ACC112 (cell line): Measurements from ENCODE around the gene CENPQ.
A peak's percentile ranks its signal among the peaks of the same experiment; 100 is the strongest.

ENCODE experiments used
- H2AFZ ChIP-seq: fragments of 200-600 bp; sonication (generic); one replicate; pipeline ENCODE4 v1.6.0; 2017; ENCODE audit warnings: antibody characterized with exemption, low read length; ENCODE audit not compliant: unreplicated experiment
- H3K27ac ChIP-seq: fragments of 200-600 bp; sonication (generic); 2 replicates; pipeline ENCODE4 v1.5.1; 2014; ENCODE audit warnings: low read depth, mild to moderate bottlenecking, antibody characterized with exemption, low read length, moderate library complexity
- H3K27me3 ChIP-seq: fragments of 200-600 bp; sonication (generic); 2 replicates; pipeline ENCODE4 v1.6.1; 2014; ENCODE audit warnings: mild to moderate bottlenecking, antibody characterized with exemption, low read length, moderate library complexity, mixed read lengths; ENCODE audit not compliant: insufficient read depth
- H3K36me3 ChIP-seq: fragments of 200-600 bp; sonication (generic); 2 replicates; pipeline ENCODE4 v1.6.1; 2016; ENCODE audit warnings: mild to moderate bottlenecking, antibody characterized with exemption, low read length, moderate library complexity, mixed read lengths; ENCODE audit not compliant: insufficient read depth
- H3K4me1 ChIP-seq: fragments of 200-600 bp; sonication (generic); one replicate; pipeline ENCODE4 v1.6.1; 2016; ENCODE audit warnings: low read length, mixed read lengths; ENCODE audit not compliant: insufficient read depth, unreplicated experiment, control insufficient read depth
- H3K4me3 ChIP-seq: fragments of 200-600 bp; sonication (generic); 2 replicates; pipeline ENCODE4 v1.5.1; 2014; ENCODE audit warnings: mild to moderate bottlenecking, low read depth, low read length
- H3K79me2 ChIP-seq: fragments of 200-600 bp; sonication (generic); one replicate; pipeline ENCODE4 v1.6.0; 2016; ENCODE audit warnings: low read length; ENCODE audit not compliant: control insufficient read depth, unreplicated experiment, insufficient read depth

CENPQ gene

GRCh38 chr6:49462927-49463611 lies at the start of gene CENPQ, which contains the start of gene MMUT:
Gene CENPQ (plus strand): TSS chr6:49463370. CDS start chr6:49470177, 6,807 bp downstream.
Gene MMUT (minus strand): TSS chr6:49463253. CDS start chr6:49459466, 3,787 bp downstream.
- Histone ChIP-seq H2AFZ (peak within 1 kb of the TSS; percentile 92), H3K4me3 (peak within 1 kb of the TSS; percentile 96), H3K27ac (peak within 1 kb of the TSS; percentile 64), H3K36me3 (no peaks in the 10 kb centered on the region; the same call in 1 of the 2 replicates), H3K4me1 (peaks cover 14% of the 10 kb centered on the region), H3K79me2 (peaks cover 71% of the 10 kb centered on the region), H3K27me3 (no peaks in the 10 kb centered on the region)

GRCh38 chr6:49415358-49415757 lies 47.8 kb upstream of the CENPQ start:
- no peaks in the 10 kb centered on the region for H3K36me3 ChIP-seq
- no peaks in the 10 kb centered on the region for H3K4me1 ChIP-seq
- H2AFZ ChIP-seq: no peak overlapping the region
- H3K79me2 ChIP-seq: no peaks in the 10 kb centered on the region
- H3K4me3 ChIP-seq: no peak overlapping the region
- H3K27me3 ChIP-seq: no peaks in the 10 kb centered on the region
- no peak overlapping the region for H3K27ac ChIP-seq

GRCh38 chr6:49416195-49416594 lies 47.0 kb upstream of the CENPQ start:
- no peak overlapping the region for H3K27ac ChIP-seq
- no peaks in the 10 kb centered on the region for H3K36me3 ChIP-seq
- no peaks in the 10 kb centered on the region for H3K79me2 ChIP-seq
- no peak overlapping the region for H3K4me3 ChIP-seq
- H2AFZ ChIP-seq: no peak overlapping the region
- H3K4me1 ChIP-seq: no peaks in the 10 kb centered on the region
- no peaks in the 10 kb centered on the region for H3K27me3 ChIP-seq

GRCh38 chr6:49423817-49424216 lies 39.4 kb upstream of the CENPQ start:
- H2AFZ ChIP-seq: no peak overlapping the region
- H3K79me2 ChIP-seq: no peaks in the 10 kb centered on the region
- no peaks in the 10 kb centered on the region for H3K36me3 ChIP-seq
- no peak overlapping the region for H3K27ac ChIP-seq
- H3K27me3 ChIP-seq: no peaks in the 10 kb centered on the region
- no peak overlapping the region for H3K4me3 ChIP-seq
- no peaks in the 10 kb centered on the region for H3K4me1 ChIP-seq

GRCh38 chr6:49430187-49430586 lies 33.0 kb upstream of the CENPQ start:
- no peak overlapping the region for H2AFZ ChIP-seq
- peaks cover 16% of the 10 kb centered on the region; the same call in 1 of the 2 replicates for H3K36me3 ChIP-seq
- H3K4me3 ChIP-seq: no peak overlapping the region
- H3K4me1 ChIP-seq: peaks cover 5% of the 10 kb centered on the region
- H3K27ac ChIP-seq: no peak overlapping the region
- no peaks in the 10 kb centered on the region for H3K27me3 ChIP-seq
- no peaks in the 10 kb centered on the region for H3K79me2 ChIP-seq

GRCh38 chr6:49430866-49431265 lies 32.3 kb upstream of the CENPQ start:
- no peak overlapping the region for H3K27ac ChIP-seq
- no peak overlapping the region for H2AFZ ChIP-seq
- no peaks in the 10 kb centered on the region for H3K79me2 ChIP-seq
- no peaks in the 10 kb centered on the region for H3K27me3 ChIP-seq
- peaks cover 16% of the 10 kb centered on the region; the same call in 1 of the 2 replicates for H3K36me3 ChIP-seq
- no peak overlapping the region for H3K4me3 ChIP-seq
- peaks cover 5% of the 10 kb centered on the region for H3K4me1 ChIP-seq

GRCh38 chr6:49453221-49453620 lies 9.9 kb upstream of the CENPQ start:
- Histone ChIP-seq H3K27me3 (no peaks in the 10 kb centered on the region), H3K27ac (no peak overlapping the region), H3K36me3 (peaks cover 10% of the 10 kb centered on the region; the same call in 1 of the 2 replicates), H3K4me1 (peaks cover 4% of the 10 kb centered on the region), H3K4me3 (no peak overlapping the region), H2AFZ (no peak overlapping the region), H3K79me2 (no peaks in the 10 kb centered on the region)

GRCh38 chr6:49454787-49455709 lies 8.1 kb upstream of the CENPQ start:
- Histone ChIP-seq H3K36me3 (peaks cover 10% of the 10 kb centered on the region; the same call in 1 of the 2 replicates), H3K27ac (no peak overlapping the region), H3K4me3 (peak overlapping the region; percentile 15; the same call in 1 of the 2 replicates), H3K79me2 (peaks cover 2% of the 10 kb centered on the region), H2AFZ (no peak overlapping the region), H3K4me1 (peaks cover 4% of the 10 kb centered on the region), H3K27me3 (no peaks in the 10 kb centered on the region)

- no peak overlapping the region for H3K4me3 ChIP-seq
- no peak overlapping the region for H2AFZ ChIP-seq
- H3K79me2 ChIP-seq: peaks cover 25% of the 10 kb centered on the region
- H3K27ac ChIP-seq: no peak overlapping the region
- peaks cover 10% of the 10 kb centered on the region; the same call in 1 of the 2 replicates for H3K36me3 ChIP-seq
- H3K4me1 ChIP-seq: peaks cover 9% of the 10 kb centered on the region
- H3K27me3 ChIP-seq: no peaks in the 10 kb centered on the region
Observed at GRCh38 chr6:49457771-49458170, 5.4 kb upstream of the CENPQ start.

GRCh38 chr6:49462071-49462470 lies 1.1 kb upstream of the CENPQ start:
- Histone ChIP-seq H3K27me3 (no peaks in the 10 kb centered on the region), H2AFZ (peak overlapping the region; percentile 91), H3K79me2 (peaks cover 62% of the 10 kb centered on the region), H3K4me3 (peak overlapping the region; percentile 96), H3K36me3 (peaks cover 7% of the 10 kb centered on the region; the same call in 1 of the 2 replicates), H3K4me1 (peaks cover 14% of the 10 kb centered on the region), H3K27ac (peak overlapping the region; percentile 64)
